Right lobe of liver (tissue), 6 donors: ENCODE results near the gene SRD5A3. TPM values are rescaled to one million over a fixed set of nuclear protein-coding genes. Genes with fewer than 3 reads are reported as not detected.

ENCODE experiments used
- ATAC-seq, 4 donors: fragments of 200-7000 bp; cut with Tn5 transposase; one replicate each; pipeline ENCODE4 v1.9.1; 2020; ENCODE audit warnings: mild to moderate bottlenecking in 4 of 4, moderate library complexity in 4 of 4
- DNase-seq, 3 donors: peaks; one replicate each; pipeline ENCODE4 v3.0.0-alpha.2; 2020
- H3K27ac ChIP-seq, 3 donors: fragments of 200-600 bp; one replicate each; pipeline ENCODE4 v1.8.0; 2022
- H3K27me3 ChIP-seq, 2 donors: fragments of 200-600 bp; one replicate each; pipeline ENCODE4 v1.8.0; 2022
- H3K36me3 ChIP-seq, 4 donors: fragments of 200-600 bp; sonication (generic) in 1 of 4; one replicate each; pipeline versions ENCODE4 v1.5.1 to v1.8.0; 2017 to 2022; ENCODE audit warnings: control low read depth in 1 of 4
- H3K4me1 ChIP-seq, 4 donors: fragments of 200-600 bp; sonication (generic) in 1 of 4; one replicate each; pipeline versions ENCODE4 v1.5.1 to v1.8.0; 2017 to 2022; ENCODE audit warnings: control low read depth in 1 of 4
- H3K4me3 ChIP-seq, 3 donors: fragments of 200-600 bp; one replicate each; pipeline ENCODE4 v1.8.0; 2022
- H3K9me3 ChIP-seq, 4 donors: fragments of 200-600 bp; sonication (generic) in 1 of 4; one replicate each; pipeline versions ENCODE4 v1.5.1 to v1.8.0; 2017 to 2022; ENCODE audit warnings: control low read depth in 1 of 4
- POLR2A ChIP-seq: fragments of 450-650 bp; IDR thresholded peaks from one replicate; pipeline ENCODE4 v1.6.1; 2017; ENCODE audit warnings: antibody characterized with exemption, mild to moderate bottlenecking
- WGBS: methylation state at CpG from one replicate; pipeline ENCODE4 v1.1.6; 2018; ENCODE audit warnings: low coverage, low lambda C conversion rate; ENCODE audit not compliant: insufficient coverage; ENCODE audit errors: missing lambda C conversion rate; 5-methylcytosine and 5-hydroxymethylcytosine counted together
- intact Hi-C, 2 donors: fragments of 100-400 bp; cut with DNase I; formaldehyde crosslinking; loops; one replicate each; pipeline versions ENCODE4 v1.11.2 to v1.14.1; 2022
- total RNA-seq, 6 experiments: library from RNA; depleted of rRNA in 2 of 6; stranded (reverse); fragments of >200 nt in 2 of 6; fragmentation: NEBNext Ultra II Directional in 3 of 6; extraction: Animal tissue kit (Norgen Biotek cat#: 25700) in 3 of 6; gene quantifications; one replicate each; pipeline versions ENCODE4 v1.1.0 to v1.2.4, GENCODE V29; 2016 to 2023
- TF ChIP-seq, protein P1 (sequence below), 4 donors: fragments of 200-600 bp in 3 of 4; fragments of 450-650 bp in 1 of 4; IDR thresholded peaks; one replicate each; pipeline versions ENCODE4 v1.5.1 to v1.8.0; 2016 to 2022; ENCODE audit warnings: antibody characterized with exemption in 4 of 4, mild to moderate bottlenecking in 2 of 4
- donor health status: DM: no; HTN: yes; CAD: no.
- donor health status: DM: no; HTN: no; CAD: no.
- donor health status: DM: no; HTN: no; CAD: no.
- donor health status: DM: no; HTN: yes; CAD: no.
- donor health status: DM: no; HTN: yes; CAD: no.

SRD5A3 gene
- total RNA-seq, 6 experiments from 2014 or later, result 7.7 to 13.9 (median 9.9) TPM

DNA sequence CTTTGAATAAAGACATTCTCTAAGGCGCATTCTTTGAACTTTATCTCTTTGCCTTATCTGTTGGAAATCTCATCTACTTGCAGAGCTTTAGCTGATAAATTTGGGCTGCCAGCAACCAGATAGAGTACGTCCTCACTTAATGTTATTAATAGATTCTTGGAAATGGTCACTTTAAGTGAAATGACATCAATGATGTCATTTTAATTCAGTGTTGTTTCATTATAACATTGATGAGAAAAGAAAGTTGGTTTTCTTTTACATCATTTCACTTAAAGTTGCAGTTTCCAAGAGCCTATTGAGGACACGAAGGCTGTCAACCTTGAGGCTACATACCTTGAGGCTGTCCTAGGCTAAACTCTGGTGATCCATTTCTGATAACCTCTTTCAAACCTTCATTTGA is 59.0 kb downstream of the SRD5A3 start:
- H3K4me1 ChIP-seq, result peaks cover 0 to 4% (median 0%) of the 10 kb centered on the region in 4 donors
- H3K27ac ChIP-seq, result no peak overlapping the region
- no peak for ATAC-seq
- no peak overlapping the region for H3K4me3 ChIP-seq
- no peaks in the 10 kb centered on the region for H3K9me3 ChIP-seq
- intact Hi-C loops, result no loop called here
- TF ChIP-seq POLR2A, result no peak
- TF ChIP-seq, protein P1, sequence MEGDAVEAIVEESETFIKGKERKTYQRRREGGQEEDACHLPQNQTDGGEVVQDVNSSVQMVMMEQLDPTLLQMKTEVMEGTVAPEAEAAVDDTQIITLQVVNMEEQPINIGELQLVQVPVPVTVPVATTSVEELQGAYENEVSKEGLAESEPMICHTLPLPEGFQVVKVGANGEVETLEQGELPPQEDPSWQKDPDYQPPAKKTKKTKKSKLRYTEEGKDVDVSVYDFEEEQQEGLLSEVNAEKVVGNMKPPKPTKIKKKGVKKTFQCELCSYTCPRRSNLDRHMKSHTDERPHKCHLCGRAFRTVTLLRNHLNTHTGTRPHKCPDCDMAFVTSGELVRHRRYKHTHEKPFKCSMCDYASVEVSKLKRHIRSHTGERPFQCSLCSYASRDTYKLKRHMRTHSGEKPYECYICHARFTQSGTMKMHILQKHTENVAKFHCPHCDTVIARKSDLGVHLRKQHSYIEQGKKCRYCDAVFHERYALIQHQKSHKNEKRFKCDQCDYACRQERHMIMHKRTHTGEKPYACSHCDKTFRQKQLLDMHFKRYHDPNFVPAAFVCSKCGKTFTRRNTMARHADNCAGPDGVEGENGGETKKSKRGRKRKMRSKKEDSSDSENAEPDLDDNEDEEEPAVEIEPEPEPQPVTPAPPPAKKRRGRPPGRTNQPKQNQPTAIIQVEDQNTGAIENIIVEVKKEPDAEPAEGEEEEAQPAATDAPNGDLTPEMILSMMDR (IDR thresholded peaks at IDR 0.05), result no peak
- H3K27me3 ChIP-seq, result no peaks in the 10 kb centered on the region
- H3K36me3 ChIP-seq, result peaks cover 0 to 7% (median 0%) of the 10 kb centered on the region in 4 donors
- WGBS, result 82% methylated on average over 3 of the region's 3 CpGs
- no peak for DNase-seq

DNA sequence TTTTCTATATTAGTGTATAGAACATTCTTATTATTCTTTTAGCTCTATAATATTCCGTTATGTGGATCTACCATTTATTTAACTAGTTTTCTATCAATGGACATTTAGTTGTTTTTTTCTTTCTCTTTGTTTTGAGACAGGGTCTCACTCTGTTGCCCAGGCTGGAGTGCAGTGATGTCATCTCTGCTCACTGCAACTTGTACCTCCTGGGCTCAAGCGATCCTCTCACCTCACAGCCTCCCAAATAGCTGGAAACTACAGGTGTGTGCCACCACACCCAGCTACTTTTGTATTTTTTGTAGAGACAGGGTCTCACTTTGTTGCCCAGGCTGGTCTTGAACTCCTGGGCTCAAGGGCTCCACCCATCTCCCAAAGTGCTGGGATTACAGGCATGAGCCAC is 60.5 kb downstream of the SRD5A3 start:
- Histone ChIP-seq H3K27ac (no peak overlapping the region), H3K27me3 (no peaks in the 10 kb centered on the region), H3K9me3 (no peaks in the 10 kb centered on the region), H3K4me1 (peaks cover 0 to 4% (median 0%) of the 10 kb centered on the region in 4 donors), H3K4me3 (no peak overlapping the region), H3K36me3 (peaks cover 0 to 6% (median 0%) of the 10 kb centered on the region in 4 donors)
- 93% methylated on average over 2 of the region's 2 CpGs for WGBS
- TF ChIP-seq POLR2A, result no peak
- TF ChIP-seq, protein P1 (IDR thresholded peaks at IDR 0.05), result no peak
- intact Hi-C loops, result no loop called here
- no peak for DNase-seq
- ATAC-seq, result no peak

DNA sequence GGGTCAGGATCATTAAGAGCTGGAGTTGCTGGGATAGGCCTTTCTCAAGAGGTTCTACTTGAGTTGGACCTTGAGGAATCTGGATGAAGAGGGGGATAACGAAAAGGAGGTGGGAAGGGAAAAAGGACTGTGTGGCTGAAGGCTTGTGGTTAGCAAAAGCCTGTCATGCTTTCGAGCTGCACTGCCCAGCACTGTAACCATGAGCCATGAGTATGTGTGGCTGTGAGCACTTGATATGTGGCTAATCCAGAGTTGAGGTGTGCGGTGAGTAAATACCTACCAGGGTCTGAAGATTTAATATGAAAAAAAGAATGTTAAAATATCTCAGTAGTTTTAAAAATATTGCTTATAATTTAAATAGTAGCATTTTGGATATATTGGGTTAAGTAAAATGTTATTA is 61.1 kb downstream of the SRD5A3 start:
- H3K4me3 ChIP-seq, result no peak overlapping the region
- H3K9me3 ChIP-seq, result no peaks in the 10 kb centered on the region
- H3K27ac ChIP-seq, result no peak overlapping the region
- ATAC-seq (no peak), DNase-seq (no peak)
- peaks cover 0 to 4% (median 0%) of the 10 kb centered on the region in 4 donors for H3K36me3 ChIP-seq
- H3K4me1 ChIP-seq, result peaks cover 0 to 4% (median 0%) of the 10 kb centered on the region in 4 donors
- intact Hi-C loops, result no loop called here
- no peaks in the 10 kb centered on the region for H3K27me3 ChIP-seq
- TF ChIP-seq, protein P1 (IDR thresholded peaks at IDR 0.05), result no peak
- no peak for TF ChIP-seq POLR2A
- WGBS, result 86% methylated on average over 2 of the region's 3 CpGs

DNA sequence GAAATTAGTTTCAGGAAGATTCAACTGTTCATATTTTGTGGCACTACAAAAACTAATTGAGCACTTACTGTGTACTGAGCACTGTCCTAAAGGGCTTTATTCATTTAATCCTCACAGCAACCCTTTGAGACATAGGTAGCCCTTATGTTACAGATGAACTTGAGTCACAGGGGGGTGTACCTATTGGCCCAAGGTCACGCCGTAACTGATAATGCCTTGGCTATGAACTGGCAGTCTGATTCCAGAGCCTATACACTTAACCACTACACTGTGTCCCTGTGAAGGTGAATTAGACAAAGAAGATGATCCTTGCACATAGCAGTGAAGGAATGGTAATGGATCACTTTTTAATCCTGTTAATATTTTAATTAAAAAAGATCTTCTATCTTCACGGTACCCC is 61.7 kb downstream of the SRD5A3 start:
- Histone ChIP-seq H3K27me3 (no peaks in the 10 kb centered on the region), H3K9me3 (no peaks in the 10 kb centered on the region), H3K4me1 (peaks cover 0 to 4% (median 0%) of the 10 kb centered on the region in 4 donors), H3K36me3 (peaks cover 0 to 4% (median 2%) of the 10 kb centered on the region in 4 donors), H3K27ac (no peak overlapping the region), H3K4me3 (no peak overlapping the region)
- intact Hi-C loops, result no loop called here
- DNase-seq, result no peak
- ATAC-seq, result no peak
- 50% methylated on average over 3 of the region's 3 CpGs for WGBS
- TF ChIP-seq, protein P1 (IDR thresholded peaks at IDR 0.05), result no peak
- no peak for TF ChIP-seq POLR2A
